H54 (cell line): ENCODE data around the gene ARMH1.

Source experiments
- DNase-seq: peaks from one replicate; pipeline ENCODE4 v3.0.0; 2011; ENCODE audit warnings: low spot score, mixed read lengths; ENCODE audit not compliant: insufficient read length
- FAIRE-seq: peaks from 3 replicates; lab custom pipeline; 2011; peaks lifted over from hg19 to GRCh38; lab: Jason Lieb, UNC
- POLR2A ChIP-seq: IDR thresholded peaks from 2 replicates; pipeline ENCODE4 v1.6.1; 2011; ENCODE audit warnings: low read depth, mild to moderate bottlenecking, low read length

ARMH1 gene

GRCh38 chr1:44705470-44705869, 31.0 kb downstream of the ARMH1 start:
- no peak for FAIRE-seq
- no peak for TF ChIP-seq POLR2A
- DNase-seq: no peak

GRCh38 chr1:44705938-44706337, 31.4 kb downstream of the ARMH1 start:
- FAIRE-seq (no peak), DNase-seq (no peak)
- TF ChIP-seq POLR2A: no peak

DNA sequence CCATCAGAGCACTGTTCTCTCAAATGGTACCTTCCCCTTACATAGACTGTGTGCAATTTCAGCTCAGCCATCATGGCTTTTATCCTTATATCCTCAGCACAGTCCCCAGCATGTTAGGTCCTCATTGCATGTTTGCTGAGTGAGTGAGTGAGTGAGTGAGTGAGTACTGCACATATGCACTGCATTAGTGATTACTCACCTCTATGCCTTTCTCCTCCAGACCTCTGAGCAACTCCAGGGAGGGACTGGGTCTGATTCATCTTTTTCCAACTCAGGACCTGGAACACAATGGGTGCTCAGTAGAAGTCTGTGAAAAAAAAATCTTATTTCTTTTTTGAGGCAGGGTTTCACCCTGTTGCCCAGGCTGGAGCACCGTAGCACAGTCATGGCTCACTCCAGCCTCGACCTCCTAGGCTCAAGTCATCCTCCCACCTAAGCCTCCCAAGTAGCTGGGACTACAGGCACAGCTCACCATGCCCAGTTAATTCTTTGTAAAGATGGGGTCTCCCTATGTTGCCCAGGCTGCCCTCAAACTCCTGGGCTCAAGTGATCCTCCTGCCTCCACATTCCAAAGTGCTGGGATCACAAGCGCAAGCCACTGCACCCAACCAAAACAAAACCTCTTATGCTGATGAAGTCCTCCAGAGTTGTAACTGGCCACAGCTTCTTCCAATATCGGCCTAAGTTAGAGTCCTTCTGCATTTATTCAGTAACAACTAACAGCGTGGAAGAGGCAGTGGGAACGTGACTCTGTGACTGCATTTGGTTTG, 32.8 kb downstream of the ARMH1 start:
- no peak for TF ChIP-seq POLR2A
- DNase-seq (peak; percentile 82), FAIRE-seq (peak; percentile 95)

- FAIRE-seq (no peak), DNase-seq (no peak)
- TF ChIP-seq POLR2A: no peak
Observed at GRCh38 chr1:44707959-44708831, 33.7 kb downstream of the ARMH1 start.

DNA sequence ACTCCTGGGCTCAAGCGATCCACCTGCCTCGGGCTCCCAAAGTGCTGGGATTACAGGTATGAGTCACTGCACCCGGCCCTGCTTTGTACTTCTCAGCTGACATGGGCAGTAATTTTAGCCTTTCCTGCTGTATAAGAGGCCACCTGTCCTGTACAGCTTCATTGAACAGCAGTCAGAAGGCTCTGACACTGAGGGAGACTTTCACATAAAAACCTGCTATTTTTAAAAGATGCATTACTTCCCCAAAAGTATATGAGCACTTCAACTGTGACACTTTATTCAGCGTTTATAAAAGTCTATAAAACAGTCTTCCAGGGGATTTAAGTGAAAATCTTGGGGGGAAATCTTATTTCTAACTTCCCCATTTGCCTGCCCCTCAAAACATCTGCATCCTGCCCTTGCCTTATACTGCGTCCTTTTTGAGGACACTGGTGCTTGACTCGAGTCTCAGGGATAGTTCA, 38.8 kb downstream of the ARMH1 start:
- FAIRE-seq (no peak), DNase-seq (no peak)
- TF ChIP-seq POLR2A: no peak

GRCh38 chr1:44714532-44714931, 40.0 kb downstream of the ARMH1 start:
- no peak for DNase-seq
- FAIRE-seq: no peak

GRCh38 chr1:44714944-44715571, 40.5 kb downstream of the ARMH1 start:
- DNase-seq: no peak
- no peak for TF ChIP-seq POLR2A
- FAIRE-seq: no peak

More at GRCh38 chr1:44714532-44714931, 40.0 kb downstream of the ARMH1 start:
- no peak for TF ChIP-seq POLR2A

- no peak for DNase-seq
- no peak for TF ChIP-seq POLR2A
- FAIRE-seq: no peak
Observed at GRCh38 chr1:44717156-44717555, 42.6 kb downstream of the ARMH1 start.

GRCh38 chr1:44717653-44718052, 43.1 kb downstream of the ARMH1 start:
- DNase-seq: no peak

DNA sequence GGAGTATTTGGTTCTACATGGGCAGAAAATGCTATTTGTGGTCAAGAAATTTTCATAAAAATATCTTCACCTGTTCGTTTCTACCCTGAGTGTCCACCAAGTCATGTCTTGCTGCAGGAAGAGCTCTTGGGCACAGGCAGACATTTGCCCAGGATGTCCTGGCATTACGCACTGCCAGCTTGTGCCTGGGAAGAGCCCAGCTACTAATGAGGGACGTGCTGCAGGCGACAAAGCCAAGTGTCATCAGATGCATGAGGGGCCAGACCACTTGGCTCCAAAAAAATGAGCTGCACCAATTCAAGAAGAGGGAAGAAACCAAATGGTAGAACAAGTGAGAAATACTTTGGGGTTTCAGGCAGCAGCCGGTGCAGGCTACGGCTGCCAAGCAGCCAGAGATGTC, 43.6 kb downstream of the ARMH1 start:
- FAIRE-seq (no peak), DNase-seq (no peak)
- TF ChIP-seq POLR2A: no peak

More at GRCh38 chr1:44717653-44718052, 43.1 kb downstream of the ARMH1 start:
- TF ChIP-seq POLR2A: no peak
- FAIRE-seq: no peak

- no peak for FAIRE-seq
- no peak for DNase-seq
- no peak for TF ChIP-seq POLR2A
Observed at GRCh38 chr1:44719318-44719717, 44.8 kb downstream of the ARMH1 start.

DNA sequence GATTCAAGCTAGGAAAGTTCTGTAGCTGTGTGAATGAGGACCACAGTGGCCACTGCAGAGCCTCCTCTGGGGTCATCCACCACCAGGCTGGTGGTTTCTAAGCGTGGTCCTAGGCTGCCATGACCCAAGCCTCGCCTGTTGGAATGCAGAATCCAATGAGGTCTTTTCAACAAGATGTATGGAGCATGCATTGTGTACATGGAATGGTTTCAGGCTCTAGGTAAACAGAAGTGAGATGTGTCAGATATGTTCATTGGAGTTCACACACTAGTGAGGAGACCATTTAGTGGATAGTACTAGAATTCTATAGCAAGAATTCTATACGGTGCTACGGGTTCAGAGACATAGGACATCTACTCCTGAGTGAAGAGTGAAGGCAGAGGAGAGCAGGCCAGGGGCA, 45.8 kb downstream of the ARMH1 start:
- no peak for TF ChIP-seq POLR2A
- FAIRE-seq (no peak), DNase-seq (no peak)

GRCh38 chr1:44721485-44722361, 47.2 kb downstream of the ARMH1 start:
- FAIRE-seq (peak; percentile 41), DNase-seq (peak; percentile 98)
- TF ChIP-seq POLR2A: peak; percentile 100
